GM18867 (cell line): ENCODE data around the gene ZNF396.
A peak's percentile ranks its signal among the peaks of the same experiment; 100 is the strongest.

ENCODE experiments used
- ATAC-seq: cut with Tn5 transposase; IDR thresholded peaks from one replicate; pipeline ENCODE4 v1.9.1; 2021; ENCODE audit warnings: mild to moderate bottlenecking, moderate library complexity; ENCODE audit not compliant: unreplicated experiment

ZNF396 gene

GRCh38 chr18:35376742-35377695, at the start of gene ZNF396:
Gene ZNF396, minus strand, starts transcription at chr18:35377337. Its CDS starts 3,045 bp downstream, at chr18:35374292.
- ATAC-seq: peak; percentile 88

DNA sequence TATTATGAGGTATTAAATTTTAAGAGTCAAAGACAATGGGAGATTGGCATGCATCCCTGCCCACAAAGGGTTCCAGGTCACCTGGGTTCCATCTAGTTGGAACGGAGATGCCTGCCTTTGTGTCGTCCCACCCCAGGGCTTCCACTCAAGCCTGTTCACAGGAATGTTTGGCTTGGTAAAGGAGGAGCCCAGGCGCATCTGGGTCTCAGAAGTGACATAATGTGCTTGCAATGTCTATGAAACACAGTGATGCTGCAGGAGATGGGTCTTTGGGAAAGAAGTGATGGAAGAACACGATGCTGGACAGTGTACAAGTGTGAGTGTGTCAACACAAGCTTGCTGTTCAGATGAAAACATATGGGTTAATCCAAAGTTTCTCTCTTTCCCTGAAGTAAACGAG, 49.6 kb upstream of the ZNF396 start:
- no peak for ATAC-seq

DNA sequence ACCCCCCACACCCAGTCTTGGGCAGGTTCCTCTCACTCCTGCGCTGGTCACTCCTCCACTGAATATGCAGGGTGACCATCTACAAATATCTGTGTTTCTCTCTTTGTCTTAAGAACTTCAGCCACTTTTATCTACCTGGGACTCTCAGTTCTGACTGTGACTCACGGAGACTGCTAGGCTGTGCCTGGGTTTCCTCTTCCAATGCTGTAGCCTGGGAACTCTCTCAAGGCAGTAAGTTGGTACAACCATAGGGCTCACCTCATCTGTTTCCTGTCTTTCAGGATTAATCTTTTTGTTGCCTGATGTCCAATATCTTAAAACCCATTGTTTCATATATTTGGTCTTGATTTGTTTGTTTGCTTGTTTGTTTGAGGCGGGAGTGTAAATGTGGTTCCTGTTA, 47.2 kb upstream of the ZNF396 start:
- no peak for ATAC-seq

- ATAC-seq: no peak
Measured at GRCh38 chr18:35422237-35422636, 45.1 kb upstream of the ZNF396 start.

DNA sequence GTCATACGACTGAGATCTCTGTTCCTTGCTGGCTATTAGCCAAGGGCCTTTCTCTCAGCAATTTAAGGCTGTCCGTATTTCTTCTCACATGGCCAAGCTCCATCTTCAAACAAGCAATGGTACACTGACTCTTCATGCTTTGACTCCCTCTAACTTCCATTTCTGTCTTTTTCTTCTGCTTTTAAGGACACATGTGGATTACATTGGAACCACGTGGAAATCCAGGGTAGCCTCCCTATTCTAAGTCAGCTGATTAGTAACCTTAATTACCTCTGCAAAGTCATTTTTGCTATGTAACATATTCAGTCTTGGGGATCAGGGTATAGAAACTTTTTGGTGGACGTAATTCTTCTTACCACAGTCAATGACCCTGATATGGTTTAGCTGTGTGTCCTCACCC, 41.5 kb upstream of the ZNF396 start:
- ATAC-seq: no peak

GRCh38 chr18:35417223-35417622, 40.1 kb upstream of the ZNF396 start:
- ATAC-seq: no peak

GRCh38 chr18:35415511-35416073, 38.5 kb upstream of the ZNF396 start:
- peak; percentile 43 for ATAC-seq

DNA sequence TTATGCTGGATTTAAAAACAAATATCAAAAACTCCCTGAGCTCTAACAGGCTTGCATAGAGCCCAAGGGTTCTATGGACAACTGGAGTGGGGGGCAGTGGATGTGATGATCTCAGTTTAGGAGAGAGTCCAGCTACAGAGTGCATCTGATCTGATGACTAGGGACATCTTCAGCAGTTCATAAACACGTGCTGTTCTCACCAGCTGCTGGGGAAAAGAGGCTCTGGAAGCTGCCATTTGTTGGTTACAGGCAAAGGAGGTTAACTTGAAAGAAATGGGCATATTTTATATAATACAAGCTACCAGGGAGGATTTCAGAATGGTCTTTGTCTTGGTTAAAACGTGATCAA, 36.0 kb upstream of the ZNF396 start:
- ATAC-seq: no peak

GRCh38 chr18:35411625-35412351, 34.7 kb upstream of the ZNF396 start:
- no peak for ATAC-seq

- ATAC-seq: peak; percentile 65
Measured at GRCh38 chr18:35410561-35410960, 33.4 kb upstream of the ZNF396 start.

- no peak for ATAC-seq
Measured at GRCh38 chr18:35409911-35410310, 32.8 kb upstream of the ZNF396 start.

DNA sequence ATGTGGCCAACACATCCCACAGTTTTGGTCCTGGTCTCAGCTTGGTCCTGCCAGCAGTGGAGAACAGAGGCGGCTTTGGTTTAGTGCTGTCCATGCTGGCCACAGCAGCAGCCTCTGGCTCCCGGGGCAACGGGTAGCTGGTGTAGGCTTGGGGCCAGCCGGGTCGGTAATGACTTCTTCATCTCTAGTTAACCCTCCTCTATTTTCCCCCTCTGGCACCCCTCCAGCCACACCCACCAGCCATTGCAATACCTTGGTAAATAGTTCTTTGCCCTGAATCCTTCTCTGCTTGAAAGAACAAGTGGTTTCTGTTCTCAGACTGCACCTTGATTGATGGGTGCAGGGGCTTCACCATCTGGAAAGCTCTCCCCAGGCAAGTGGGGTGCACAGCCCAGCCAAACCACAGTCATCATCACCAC, 31.7 kb upstream of the ZNF396 start:
- no peak for ATAC-seq

- peak; percentile 61 for ATAC-seq
Measured at GRCh38 chr18:35407871-35408481, 30.8 kb upstream of the ZNF396 start.

DNA sequence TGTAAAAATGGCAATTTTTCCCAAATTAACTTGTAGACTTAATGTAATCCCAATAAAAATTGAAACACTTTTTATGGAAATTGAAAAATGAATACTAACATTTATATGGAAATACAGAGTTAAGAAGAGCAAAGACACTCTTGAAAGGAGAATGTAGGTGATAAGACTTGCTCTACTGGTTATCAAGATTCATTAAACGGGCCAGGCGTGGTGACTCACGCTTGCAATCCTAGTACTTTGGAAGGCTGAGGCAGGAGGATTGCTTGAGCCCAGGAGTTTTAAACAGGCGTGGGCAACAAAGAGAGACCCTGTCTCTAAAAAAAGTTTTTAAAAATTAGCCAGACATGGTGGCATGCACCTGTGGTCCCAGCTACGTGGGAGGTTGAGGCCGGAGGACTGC, 29.5 kb upstream of the ZNF396 start:
- ATAC-seq: no peak

- no peak for ATAC-seq
Measured at GRCh38 chr18:35397976-35398375, 20.8 kb upstream of the ZNF396 start.

DNA sequence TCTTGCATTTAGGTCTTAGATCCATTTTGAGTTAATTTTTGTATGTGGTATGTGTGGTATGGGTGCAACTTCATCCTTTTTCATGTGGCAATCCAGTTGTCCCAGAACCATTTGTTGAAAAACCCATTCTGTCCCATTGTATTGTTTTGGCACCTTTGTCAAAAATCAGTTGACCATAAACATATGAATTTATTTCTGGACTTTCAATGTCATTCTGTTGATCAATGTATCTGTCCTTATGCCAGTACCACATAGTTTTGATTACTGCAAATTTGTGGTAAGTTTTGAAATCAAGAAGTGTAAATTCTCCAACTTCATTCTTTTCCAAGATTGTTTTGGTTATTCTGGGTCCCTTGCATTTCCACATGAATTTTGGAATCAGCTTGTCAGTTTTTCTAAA, 16.6 kb upstream of the ZNF396 start:
- no peak for ATAC-seq

DNA sequence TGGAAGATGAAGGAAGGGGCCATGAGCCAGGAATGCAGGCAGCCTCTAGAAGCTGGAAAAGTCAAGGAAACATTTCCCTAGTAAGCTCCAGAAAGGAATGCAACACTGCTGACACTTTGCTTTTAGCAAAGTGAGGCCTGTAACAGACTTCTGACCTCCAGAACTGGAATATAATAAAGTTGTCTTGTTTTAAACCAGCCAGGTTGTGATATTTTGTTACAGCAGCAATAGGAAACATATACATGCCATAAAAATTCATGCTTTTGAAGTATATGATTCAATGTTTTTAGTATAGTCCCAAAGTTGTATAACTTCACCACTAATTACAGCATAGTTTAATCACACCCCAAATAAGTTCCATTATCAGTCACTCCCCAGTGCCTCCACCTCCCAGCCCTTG, 15.2 kb upstream of the ZNF396 start:
- no peak for ATAC-seq

GRCh38 chr18:35390951-35391700, 14.0 kb upstream of the ZNF396 start:
- no peak for ATAC-seq

- no peak for ATAC-seq
Measured at GRCh38 chr18:35389095-35389618, 12.0 kb upstream of the ZNF396 start.

DNA sequence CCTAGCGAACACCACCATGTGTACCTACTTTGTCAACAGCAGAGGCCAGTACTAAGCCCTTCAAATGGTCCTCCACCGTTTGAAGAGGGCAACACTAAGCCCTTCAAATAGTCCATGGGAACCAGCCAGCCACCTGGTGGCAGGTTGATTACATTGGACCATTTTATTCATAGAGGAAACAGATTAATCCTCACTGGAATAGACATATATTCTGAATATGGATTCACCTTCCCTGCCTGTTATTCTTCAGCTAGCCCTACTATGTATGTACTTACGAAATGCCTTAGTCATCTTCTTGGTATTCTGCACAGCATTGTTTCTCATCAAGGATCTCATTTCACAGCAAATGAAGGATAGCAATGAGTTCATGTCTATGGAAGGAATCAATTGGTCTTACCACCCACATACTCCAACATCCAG, 10.0 kb upstream of the ZNF396 start:
- peak; percentile 36 for ATAC-seq
